ENCODE data around the gene AQP1.

- TF ChIP-seq CTCF (IDR thresholded peaks at IDR 0.05) (no peak), POLR2A (IDR thresholded peaks at IDR 0.05) (no peak)
Measured at GRCh38 chr7:30927559-30927958, 15.9 kb downstream of the AQP1 start.

Measured in thyroid gland (tissue), 4 donors.